ENCODE results near the gene FAM234B. TPM values are rescaled to one million over a fixed set of nuclear protein-coding genes. Genes with fewer than 3 reads are reported as not detected.
"Not testable (repeated sequence)": the region's sequence is repeated elsewhere in the genome, so short reads cannot be mapped to it uniquely, and the experiment has no call there.

FAM234B gene
- total and polyA plus RNA-seq, 2 donors = 3.1 to 7.1 TPM

DNA sequence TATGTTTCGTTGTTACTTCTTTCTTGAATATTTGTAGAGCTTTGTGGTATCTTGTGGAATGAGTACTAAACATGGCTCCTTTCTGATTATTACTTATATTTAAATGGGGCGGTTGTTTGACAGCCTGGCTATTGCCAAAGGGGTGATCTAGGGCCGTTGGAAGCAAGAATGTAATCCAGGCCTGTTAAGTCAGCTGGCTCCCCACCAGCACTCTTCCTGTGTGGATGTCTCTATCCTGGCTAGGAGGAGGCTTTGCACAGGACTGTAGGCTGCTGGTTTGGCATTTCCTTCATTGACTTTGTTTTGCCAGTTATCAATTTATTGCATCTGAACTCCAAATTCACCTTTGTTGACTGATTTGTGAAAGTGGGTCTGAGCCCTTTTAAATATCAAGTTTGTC, 5.6 kb downstream of the FAM234B start:
- Histone ChIP-seq H3K36me3 (ENCODE audit: insufficient read depth) (peaks cover 1% of the 10 kb centered on the region), H3K27ac (ENCODE audit: low read depth) (no peak overlapping the region), H3K4me1 (ENCODE audit: insufficient read depth) (no peaks in the 10 kb centered on the region), H3K4me3 (ENCODE audit: low read depth, low read length) (no peak overlapping the region)
- 67% methylated on average over 3 of the region's 3 CpGs for WGBS
- DNase-seq (ENCODE audit: extremely low spot score) = no peak

DNA sequence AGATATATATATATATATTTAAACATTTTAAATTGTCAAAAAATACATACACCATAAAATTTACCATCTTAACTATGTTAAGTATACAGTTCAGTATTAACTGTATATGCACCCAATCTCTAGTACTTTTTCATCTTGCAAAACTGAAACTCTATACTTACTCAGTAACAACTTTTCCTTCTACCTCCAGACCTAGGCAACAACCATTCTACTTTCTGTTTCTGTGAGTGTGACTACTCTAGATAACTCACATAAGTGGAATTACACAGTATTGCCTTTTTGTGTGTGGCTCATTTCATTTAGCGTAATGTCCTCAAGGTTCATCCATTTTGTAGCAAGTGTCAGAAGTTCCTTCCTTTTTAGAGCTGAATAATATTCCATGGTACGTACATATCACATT, 8.2 kb downstream of the FAM234B start:
- Histone ChIP-seq H3K27ac (ENCODE audit: low read depth) (no peak overlapping the region), H3K4me3 (ENCODE audit: low read depth, low read length) (no peak overlapping the region), H3K36me3 (ENCODE audit: insufficient read depth) (peaks cover 1% of the 10 kb centered on the region), H3K4me1 (ENCODE audit: insufficient read depth) (no peaks in the 10 kb centered on the region)
- WGBS = 49% methylated on average over 2 of the region's 2 CpGs
- no peak for DNase-seq (ENCODE audit: extremely low spot score)

DNA sequence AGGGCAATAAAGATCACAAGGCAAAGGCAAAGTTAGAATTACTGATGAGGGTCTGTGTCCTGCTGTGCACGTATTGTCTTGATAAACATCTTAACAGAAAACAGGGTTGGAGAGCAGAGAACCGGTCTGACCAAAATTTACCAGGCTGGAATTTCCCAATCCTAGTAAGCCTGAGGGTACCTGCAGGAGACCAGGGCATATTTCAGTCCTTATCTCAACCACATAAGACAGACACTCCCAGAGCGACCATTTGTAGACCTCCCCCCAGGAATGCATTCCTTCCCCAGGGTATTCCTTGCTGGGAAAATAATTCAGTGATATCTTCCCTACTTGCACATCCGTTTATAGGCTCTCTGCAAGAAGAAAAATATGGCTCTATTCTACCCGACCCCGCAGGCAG, 9.4 kb downstream of the FAM234B start:
- DNase-seq (ENCODE audit: extremely low spot score); H3K27ac ChIP-seq (ENCODE audit: low read depth); H3K36me3 ChIP-seq (ENCODE audit: insufficient read depth); H3K4me3 ChIP-seq (ENCODE audit: low read depth, low read length); H3K4me1 ChIP-seq (ENCODE audit: insufficient read depth): not testable (repeated sequence)
- WGBS = 84% methylated on average over 6 of the region's 6 CpGs

DNA sequence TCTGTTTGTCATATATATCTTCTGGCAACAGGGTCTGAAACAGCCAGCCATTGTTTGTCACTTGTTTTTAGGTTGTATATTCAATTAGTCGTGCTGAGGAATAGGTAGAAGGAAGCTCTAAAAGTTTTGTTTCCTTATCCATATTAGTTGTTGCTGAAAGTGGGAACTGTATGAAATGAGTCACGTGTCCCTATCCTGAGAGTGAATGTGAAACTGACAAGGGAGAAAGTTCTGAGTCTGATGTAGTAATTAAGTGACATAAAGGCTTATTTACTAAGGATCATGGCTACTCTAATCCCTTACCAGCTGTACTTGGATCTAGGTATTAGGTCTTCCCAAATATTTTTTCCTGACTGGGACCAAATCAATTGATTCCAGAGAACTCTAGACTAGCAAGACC, 16.4 kb downstream of the FAM234B start:
- no peak for DNase-seq (ENCODE audit: extremely low spot score)
- Histone ChIP-seq H3K4me1 (ENCODE audit: insufficient read depth) (no peaks in the 10 kb centered on the region), H3K36me3 (ENCODE audit: insufficient read depth) (no peaks in the 10 kb centered on the region), H3K4me3 (ENCODE audit: low read depth, low read length) (no peak overlapping the region), H3K27ac (ENCODE audit: low read depth) (no peak overlapping the region)
- 87% methylated on average over 2 of the region's 2 CpGs for whole genome bisulfite sequencing

DNA sequence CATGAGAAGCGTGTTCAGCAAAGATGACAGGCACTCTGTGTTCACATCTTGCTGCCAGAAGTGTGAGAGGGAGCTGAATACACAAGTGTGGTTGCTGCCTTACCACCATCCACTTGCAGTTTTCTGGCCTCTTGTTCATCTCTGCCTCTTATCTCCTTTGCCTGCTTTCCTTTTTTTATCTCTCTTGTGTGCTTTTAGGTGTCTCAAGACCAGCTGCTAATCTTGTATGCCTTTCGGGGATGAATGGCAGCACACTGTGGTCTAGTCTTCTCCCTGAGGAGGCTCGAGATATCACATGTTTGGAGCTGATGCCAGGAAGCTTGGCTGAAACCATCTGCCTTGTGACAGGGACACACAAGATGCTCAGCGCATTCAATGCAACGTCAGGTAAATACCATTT, 17.2 kb downstream of the FAM234B start:
- Histone ChIP-seq H3K4me3 (ENCODE audit: low read depth, low read length) (no peak overlapping the region), H3K27ac (ENCODE audit: low read depth) (no peak overlapping the region), H3K4me1 (ENCODE audit: insufficient read depth) (no peaks in the 10 kb centered on the region), H3K36me3 (ENCODE audit: insufficient read depth) (no peaks in the 10 kb centered on the region)
- 89% methylated on average over 5 of the region's 5 CpGs for WGBS
- no peak for DNase-seq (ENCODE audit: extremely low spot score)

DNA sequence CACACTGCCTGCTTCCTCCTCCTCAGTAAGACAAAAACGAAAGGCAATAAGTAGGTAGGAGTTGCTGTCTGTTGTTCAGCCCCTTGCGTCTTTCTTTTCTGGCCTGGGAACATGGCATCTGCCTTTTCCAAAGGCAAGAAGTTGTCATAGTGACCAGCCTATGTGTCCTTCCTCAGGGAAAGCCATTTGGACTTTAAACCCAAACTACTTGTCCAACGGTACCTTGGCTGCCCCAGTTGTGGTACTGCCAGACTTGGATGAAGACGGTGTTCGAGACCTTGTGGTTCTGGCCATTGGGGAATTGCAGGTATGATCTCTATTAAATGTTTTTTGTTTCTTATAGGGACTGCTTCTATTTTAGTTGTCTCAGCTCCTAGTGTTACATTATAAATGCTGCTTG, 18.5 kb downstream of the FAM234B start:
- 94% methylated on average over 5 of the region's 5 CpGs for WGBS
- Histone ChIP-seq H3K27ac (ENCODE audit: low read depth) (no peak overlapping the region), H3K4me3 (ENCODE audit: low read depth, low read length) (no peak overlapping the region), H3K4me1 (ENCODE audit: insufficient read depth) (no peaks in the 10 kb centered on the region), H3K36me3 (ENCODE audit: insufficient read depth) (no peaks in the 10 kb centered on the region)
- DNase-seq (ENCODE audit: extremely low spot score) = no peak

DNA sequence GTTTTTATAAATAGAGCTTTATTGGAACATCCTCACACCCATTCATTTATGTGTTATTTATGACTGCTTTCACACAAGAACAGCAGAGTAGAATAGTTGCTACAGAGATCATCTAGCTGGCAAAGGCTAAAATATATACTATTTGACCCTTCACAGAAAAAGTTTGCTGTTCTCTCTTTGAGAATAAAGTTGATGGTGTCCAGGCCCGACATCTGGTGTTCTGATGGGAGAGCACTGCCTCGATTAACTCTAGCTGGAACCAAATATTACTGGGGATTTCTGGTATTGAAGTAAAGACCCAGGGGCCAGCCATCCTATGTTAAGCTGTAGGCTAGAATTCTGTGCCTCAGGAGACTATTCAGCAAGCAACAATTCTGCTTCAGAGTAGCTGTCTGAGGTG, 21.8 kb downstream of the FAM234B start:
- H3K27ac ChIP-seq (ENCODE audit: low read depth) = no peak overlapping the region
- no peaks in the 10 kb centered on the region for H3K4me1 ChIP-seq (ENCODE audit: insufficient read depth)
- DNase-seq (ENCODE audit: extremely low spot score) = no peak
- no peaks in the 10 kb centered on the region for H3K36me3 ChIP-seq (ENCODE audit: insufficient read depth)
- 69% methylated on average over 2 of the region's 2 CpGs for WGBS
- H3K4me3 ChIP-seq (ENCODE audit: low read depth, low read length) = no peak overlapping the region

DNA sequence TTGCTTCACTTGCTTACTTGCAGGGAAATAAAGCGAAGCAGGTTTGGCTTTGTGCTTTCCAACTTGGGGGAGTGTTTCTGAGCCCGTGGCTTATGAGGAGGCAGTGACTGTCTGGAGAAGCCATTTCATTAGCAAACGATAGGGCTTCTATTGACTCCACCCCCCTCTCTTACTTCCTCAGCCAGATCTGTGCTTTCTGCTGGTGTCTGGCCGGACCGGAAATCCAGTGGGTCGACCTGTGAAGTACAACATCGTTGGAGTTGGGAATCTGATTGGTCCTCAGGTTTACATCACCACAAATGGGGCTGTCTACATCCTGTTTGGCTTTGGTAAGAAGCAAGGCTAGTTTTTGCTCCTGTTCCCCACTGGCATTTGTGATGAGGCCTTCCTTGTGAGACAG, 22.3 kb downstream of the FAM234B start:
- Histone ChIP-seq H3K27ac (ENCODE audit: low read depth) (no peak overlapping the region), H3K4me3 (ENCODE audit: low read depth, low read length) (no peak overlapping the region), H3K36me3 (ENCODE audit: insufficient read depth) (no peaks in the 10 kb centered on the region), H3K4me1 (ENCODE audit: insufficient read depth) (no peaks in the 10 kb centered on the region)
- no peak for DNase-seq (ENCODE audit: extremely low spot score)
- WGBS = 87% methylated on average over 7 of the region's 7 CpGs

DNA sequence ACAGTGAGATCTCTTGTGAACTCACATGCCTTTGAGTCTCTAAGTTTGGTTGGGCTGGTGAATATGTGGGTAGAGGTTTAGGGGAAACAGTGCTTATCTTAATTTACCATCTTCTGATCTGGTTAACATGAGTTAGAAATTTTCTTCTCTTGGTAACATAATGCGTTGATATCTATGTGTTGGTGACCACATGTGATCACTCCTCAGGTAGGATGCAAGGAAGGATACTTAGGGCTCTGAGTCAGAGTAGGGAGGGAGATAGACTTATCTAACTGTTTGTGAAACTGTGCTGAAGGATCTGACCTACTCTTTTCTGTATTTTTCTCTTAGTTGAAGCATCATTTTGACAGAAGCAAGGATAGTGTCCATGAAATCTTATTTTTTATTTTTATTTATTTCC, 23.1 kb downstream of the FAM234B start:
- no peak for DNase-seq (ENCODE audit: extremely low spot score)
- H3K36me3 ChIP-seq (ENCODE audit: insufficient read depth) = no peaks in the 10 kb centered on the region
- 92% methylated on average over 1 of the region's 1 CpG for WGBS

DNA sequence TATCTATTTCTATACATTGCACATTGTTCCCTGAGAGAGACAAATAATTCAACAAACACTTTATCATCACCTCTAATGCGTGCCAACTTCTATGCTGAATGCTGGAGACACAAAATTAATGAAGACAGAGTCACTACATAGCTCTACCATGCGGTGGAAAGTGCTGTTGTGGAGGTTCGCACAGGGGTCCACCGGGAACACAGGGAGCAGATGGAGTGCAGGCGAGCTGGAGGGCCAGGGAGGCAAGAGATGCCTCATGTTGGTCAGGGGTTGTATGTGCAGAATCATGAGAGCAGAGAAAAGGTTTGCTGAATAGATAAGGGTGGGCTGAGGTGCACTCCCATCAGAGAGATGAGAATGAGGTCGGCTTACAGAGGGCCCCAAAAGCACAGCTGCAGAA, 25.2 kb downstream of the FAM234B start:
- no peak for DNase-seq (ENCODE audit: extremely low spot score)
- no peak overlapping the region for H3K4me3 ChIP-seq (ENCODE audit: low read depth, low read length)
- H3K4me1 ChIP-seq (ENCODE audit: insufficient read depth) = no peaks in the 10 kb centered on the region
- no peaks in the 10 kb centered on the region for H3K36me3 ChIP-seq (ENCODE audit: insufficient read depth)
- H3K27ac ChIP-seq (ENCODE audit: low read depth) = no peak overlapping the region
- WGBS = 85% methylated on average over 6 of the region's 6 CpGs

More for the DNA sequence above, 23.1 kb downstream of the FAM234B start:
- Histone ChIP-seq H3K27ac (ENCODE audit: low read depth) (no peak overlapping the region), H3K4me3 (ENCODE audit: low read depth, low read length) (no peak overlapping the region), H3K4me1 (ENCODE audit: insufficient read depth) (no peaks in the 10 kb centered on the region)

DNA sequence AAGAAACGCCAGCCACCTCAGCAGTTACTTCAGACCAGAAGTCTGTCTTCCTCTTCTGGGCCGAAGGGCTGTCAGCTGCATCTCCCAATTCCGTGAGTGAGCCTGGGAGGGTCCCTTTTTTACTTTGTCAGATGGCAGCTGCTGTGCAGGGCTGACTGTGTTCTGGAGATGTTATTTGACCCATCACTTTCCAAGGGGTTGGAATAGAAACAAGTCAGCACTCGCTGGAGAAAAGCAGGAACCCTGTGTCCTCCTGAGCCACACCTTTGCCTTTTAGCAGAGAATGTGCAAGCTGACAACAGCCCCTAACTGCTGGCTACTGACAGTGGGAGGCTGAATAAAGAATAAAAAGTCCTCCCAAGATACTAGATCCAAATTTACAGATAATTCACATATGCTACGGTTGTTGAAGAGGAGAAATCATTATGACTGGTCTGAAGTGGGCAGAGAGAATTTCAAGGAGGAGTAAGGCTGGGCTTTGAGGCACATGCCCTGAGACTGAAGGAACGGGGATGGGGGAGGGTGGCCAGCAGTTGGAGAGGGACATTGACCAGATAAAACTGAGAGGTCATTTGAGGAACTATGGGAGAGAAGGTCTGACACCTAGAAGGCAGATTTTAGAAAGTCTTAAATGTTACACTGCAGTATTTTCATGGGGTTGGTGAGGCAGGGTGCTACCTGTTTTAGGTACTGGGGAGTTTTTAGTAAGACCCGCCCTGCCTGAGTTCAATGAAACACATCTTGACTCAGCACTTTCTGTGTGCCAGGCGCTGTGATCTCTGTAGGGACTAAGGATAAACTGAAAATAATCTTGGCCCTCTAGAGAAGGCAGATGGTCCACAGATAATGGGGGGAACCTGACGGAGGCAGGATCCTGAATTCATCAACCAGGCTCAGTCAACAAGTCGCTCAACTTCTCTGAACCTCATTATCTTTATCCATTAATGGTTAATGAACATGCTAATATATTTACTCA, 27.4 kb downstream of the FAM234B start:
- WGBS = 74% methylated on average over 10 of the region's 10 CpGs

DNA sequence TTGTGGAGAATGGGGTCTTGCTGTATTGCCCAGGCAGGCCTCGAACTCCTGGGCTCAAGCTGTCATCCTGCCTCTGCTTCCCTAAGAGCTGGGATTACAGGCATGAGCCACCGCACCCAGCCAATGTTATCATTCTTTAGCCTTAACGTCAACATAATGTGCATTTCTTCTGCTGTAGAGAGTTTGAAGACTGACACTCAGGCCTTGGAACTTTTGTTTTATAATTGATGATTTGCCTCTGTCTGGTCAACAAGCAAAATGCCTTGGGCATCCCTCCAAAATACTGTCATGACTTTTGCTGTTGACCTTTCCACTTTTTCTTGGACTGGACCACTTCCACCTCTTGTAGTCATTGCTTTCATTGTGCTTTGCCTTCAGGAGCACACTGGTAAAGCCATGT, 29.0 kb downstream of the FAM234B start:
- DNase-seq (ENCODE audit: extremely low spot score) = no peak
- Histone ChIP-seq H3K4me3 (ENCODE audit: low read depth, low read length) (no peak overlapping the region), H3K36me3 (ENCODE audit: insufficient read depth) (no peaks in the 10 kb centered on the region), H3K4me1 (ENCODE audit: insufficient read depth) (no peaks in the 10 kb centered on the region), H3K27ac (ENCODE audit: low read depth) (no peak overlapping the region)
- WGBS = 72% methylated on average over 3 of the region's 3 CpGs

More for the DNA sequence above, 27.4 kb downstream of the FAM234B start:
- Histone ChIP-seq H3K27ac (ENCODE audit: low read depth) (no peak overlapping the region), H3K4me1 (ENCODE audit: insufficient read depth) (no peaks in the 10 kb centered on the region), H3K4me3 (ENCODE audit: low read depth, low read length) (no peak overlapping the region), H3K36me3 (ENCODE audit: insufficient read depth) (no peaks in the 10 kb centered on the region)
- no peak for DNase-seq (ENCODE audit: extremely low spot score)

DNA sequence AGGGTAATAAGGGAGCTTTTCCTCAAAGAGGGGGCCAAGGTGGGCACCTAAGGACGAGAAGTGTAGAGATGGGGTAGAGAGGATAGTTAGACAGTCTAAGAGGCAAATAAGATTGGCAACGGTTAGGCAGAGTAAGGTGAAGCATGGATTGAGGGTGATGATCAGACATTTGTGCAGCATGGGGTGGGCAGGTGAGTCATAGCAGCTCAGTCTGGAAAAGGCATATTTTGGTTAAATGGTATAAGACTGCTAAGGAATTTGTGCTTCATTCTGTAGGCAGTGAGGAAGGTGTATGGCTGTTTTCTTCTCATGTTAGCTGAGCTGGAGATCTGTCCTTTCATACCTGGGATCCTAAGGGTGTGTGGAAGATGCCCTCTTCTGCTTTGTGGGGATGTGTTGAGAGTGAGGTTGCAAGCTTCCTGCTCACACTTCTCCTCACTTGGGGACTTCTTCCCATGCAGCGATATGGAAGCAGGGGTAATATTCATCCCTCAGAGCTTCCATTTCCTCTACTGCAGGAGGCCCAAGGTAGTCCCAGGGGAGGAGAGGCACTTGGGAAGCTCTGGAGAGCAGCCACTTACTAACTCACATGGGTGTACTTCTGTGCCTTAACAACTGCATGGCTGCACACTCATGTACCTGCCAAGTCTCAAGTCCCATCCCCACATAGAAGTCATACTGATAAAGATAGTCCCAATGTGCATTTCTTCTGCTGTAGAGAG, 30.4 kb downstream of the FAM234B start:
- 93% methylated on average over 3 of the region's 3 CpGs for WGBS
- no peak for DNase-seq (ENCODE audit: extremely low spot score)
- Histone ChIP-seq H3K36me3 (ENCODE audit: insufficient read depth) (no peaks in the 10 kb centered on the region), H3K27ac (ENCODE audit: low read depth) (no peak overlapping the region), H3K4me3 (ENCODE audit: low read depth, low read length) (no peak overlapping the region), H3K4me1 (ENCODE audit: insufficient read depth) (no peaks in the 10 kb centered on the region)

DNA sequence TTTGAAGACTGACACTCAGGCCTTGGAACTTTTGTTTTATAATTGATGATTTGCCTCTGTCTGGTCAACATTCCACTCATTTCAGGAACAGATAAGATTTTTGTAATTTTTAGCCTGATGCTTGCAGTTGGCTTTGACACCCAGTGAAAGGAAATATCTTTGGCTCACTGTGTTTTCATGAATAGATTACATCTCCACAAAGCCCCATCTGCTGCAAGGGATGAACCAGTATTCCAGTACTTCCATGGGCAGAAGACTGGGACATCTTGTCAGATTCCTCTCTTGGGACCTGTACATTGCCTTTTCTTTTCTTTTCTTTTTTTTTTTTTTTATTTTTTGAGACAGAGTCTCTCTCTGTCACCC, 30.9 kb downstream of the FAM234B start:
- no peaks in the 10 kb centered on the region for H3K36me3 ChIP-seq (ENCODE audit: insufficient read depth)
- no peak overlapping the region for H3K27ac ChIP-seq (ENCODE audit: low read depth)
- no peaks in the 10 kb centered on the region for H3K4me1 ChIP-seq (ENCODE audit: insufficient read depth)
- no peak overlapping the region for H3K4me3 ChIP-seq (ENCODE audit: low read depth, low read length)
- no peak for DNase-seq (ENCODE audit: extremely low spot score)

Data from urinary bladder (tissue), 4 donors.